ENCODE results near the gene MTUS2.

MTUS2 gene

DNA sequence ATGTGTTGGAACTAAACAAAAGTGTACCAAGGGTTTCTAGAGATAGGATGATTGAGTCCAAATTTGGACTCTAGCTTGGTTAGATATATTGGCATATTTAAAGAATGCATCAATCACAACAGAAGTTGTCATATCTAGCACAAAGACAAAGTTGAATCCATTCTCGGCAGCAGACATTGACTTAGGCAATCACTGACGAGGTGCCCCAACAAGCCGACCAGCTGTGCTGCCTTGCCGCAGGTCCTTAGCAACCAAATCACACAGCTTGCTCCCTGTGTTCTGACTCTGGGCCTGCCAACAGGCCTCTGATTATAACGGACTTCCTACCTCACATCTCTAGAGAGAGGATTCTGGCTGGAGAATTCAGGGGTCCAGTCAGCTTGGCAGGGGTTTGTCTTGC, 208.7 kb downstream of the MTUS2 start:
- DNase-seq (ENCODE audit: low spot score) = no peak

DNA sequence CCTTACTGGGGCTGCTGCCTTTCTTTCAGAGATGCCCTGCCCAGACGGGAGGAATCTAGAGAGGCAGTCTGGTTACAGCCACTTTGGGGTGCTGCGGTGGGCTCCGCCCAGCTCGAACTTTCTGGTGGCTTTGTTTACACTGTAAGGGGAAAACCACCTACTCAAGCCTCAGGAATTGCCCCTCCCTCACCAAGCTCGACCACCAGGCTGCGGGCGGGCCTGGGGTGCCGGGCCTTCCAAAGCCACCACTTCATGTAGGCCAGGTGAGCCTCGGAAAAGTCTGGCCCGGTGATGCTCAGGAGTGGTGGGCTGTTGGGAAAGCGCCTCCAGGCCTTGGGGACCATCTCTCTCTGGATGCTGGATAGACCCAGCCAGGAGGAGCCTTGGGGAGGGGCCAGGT, 218.6 kb downstream of the MTUS2 start:
- no peak for DNase-seq (ENCODE audit: low spot score)

DNA sequence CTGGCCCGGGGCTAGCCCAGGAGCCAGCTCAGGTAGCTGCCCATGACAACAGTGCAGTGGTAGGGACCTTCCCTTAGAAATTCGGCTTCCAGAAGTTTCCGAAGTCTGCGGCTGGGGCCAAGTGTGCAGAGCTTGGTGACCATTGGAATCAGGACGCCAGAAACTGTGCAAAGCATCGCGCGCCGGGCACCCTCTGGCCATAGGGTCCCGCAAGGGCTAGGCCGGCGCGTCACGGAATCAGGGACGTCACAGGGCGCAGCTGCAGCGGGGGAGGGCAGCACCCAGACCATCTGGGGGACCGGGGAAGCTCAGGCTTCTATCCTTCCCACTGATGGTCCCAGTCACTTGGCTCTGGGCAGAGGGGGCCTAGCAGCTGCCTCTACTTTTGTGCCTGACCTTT, 219.1 kb downstream of the MTUS2 start:
- no peak for DNase-seq (ENCODE audit: low spot score)

DNA sequence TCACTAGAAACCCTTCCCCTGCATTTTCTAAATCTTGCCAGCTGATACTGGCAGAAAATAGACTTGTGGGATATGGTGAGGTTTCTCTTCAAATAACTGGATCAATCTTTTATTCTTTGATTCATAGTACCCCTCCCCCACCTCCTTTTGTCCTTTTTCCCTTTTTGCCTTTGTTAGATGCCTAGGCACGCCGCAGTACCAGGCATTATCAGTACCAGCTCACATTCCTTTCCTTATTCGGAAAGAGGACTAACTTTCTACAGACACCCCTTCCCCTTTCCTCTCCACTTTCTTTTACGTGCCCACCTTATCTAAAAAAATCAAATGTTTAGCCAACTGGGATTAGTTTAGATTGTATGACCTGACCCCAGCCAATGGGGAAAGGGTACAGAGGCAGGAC, 226.4 kb downstream of the MTUS2 start:
- no peak for DNase-seq (ENCODE audit: low spot score)

DNA sequence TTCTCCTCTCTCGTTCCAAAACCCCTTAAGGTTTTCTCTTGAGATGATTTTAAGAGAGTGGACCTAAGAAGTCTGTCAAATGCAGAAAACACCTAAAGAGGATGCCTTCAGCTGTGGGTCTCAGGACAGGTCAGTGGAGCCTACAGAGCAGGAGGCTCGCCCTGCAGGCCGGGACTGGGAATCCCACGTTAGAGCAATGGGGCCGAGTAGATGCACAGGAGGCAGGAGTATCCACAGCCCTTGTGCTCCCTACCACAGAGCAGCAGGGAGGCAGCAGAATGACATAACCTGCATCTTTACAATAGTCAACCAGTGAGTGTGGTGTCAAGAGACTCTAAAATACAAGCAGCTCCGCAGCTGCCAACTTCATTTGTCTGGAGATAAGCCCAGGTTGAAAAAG, 229.4 kb downstream of the MTUS2 start:
- DNase-seq (ENCODE audit: low spot score) = no peak

DNA sequence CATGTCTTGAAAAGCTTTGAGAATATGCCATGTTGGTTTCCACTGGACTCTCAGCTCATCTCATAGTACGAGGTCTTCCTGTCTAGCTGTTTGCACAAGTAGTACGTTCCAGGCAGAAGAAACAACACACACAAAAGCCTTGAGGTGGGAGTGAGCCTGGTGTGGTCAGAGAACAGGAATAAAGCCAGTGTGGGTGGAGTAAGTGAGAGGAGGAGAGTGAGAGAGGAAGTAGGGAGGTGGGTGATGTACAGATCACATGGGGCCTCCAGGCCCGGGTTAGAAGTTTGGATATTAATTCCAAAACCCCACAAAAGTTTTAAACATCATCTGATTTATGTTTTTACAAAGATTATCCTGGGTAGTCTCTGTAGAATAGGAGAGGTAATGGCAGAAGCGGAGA, 230.6 kb downstream of the MTUS2 start:
- DNase-seq (ENCODE audit: low spot score) = no peak

DNA sequence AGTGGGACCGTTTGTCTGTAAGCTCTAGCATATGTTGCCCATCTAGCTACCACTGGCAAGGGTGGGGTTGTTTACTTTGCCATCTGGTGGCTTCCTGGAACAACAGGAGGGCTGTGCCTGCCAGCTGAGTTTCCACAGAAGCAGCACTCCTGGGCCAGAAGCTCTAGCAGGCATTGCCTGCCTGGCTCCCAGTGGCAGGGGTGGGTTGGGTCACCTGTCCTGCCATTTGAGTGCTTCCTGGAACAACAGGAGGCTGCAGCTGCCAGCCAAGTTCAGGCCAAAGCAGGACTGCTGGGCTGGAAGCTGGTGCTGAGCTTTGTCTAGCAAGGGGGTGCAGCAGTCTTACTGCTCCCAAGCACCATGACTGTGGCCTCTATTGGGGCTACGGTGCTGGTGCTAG, 239.7 kb downstream of the MTUS2 start:
- no peak for DNase-seq (ENCODE audit: low spot score)

DNA sequence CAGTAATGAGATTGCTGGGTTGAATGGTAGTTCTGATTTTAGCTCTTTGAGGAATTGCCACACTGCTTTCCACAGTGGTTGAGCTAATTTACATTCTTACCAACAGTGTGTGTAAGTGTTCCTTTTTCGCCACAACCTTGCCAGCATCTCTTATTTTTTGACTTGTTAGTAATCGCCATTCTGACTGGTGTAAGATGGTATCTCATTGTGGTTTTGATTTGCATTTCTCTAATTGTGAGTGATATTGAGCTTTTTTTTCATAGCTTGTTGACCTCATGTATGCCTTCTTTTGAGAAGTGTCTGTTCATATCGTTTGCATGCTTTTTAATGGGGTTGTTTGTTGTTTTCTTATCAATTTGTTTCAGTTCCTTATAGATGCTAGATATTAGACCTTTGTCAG, 245.0 kb downstream of the MTUS2 start:
- DNase-seq (ENCODE audit: low spot score) = no peak

DNA sequence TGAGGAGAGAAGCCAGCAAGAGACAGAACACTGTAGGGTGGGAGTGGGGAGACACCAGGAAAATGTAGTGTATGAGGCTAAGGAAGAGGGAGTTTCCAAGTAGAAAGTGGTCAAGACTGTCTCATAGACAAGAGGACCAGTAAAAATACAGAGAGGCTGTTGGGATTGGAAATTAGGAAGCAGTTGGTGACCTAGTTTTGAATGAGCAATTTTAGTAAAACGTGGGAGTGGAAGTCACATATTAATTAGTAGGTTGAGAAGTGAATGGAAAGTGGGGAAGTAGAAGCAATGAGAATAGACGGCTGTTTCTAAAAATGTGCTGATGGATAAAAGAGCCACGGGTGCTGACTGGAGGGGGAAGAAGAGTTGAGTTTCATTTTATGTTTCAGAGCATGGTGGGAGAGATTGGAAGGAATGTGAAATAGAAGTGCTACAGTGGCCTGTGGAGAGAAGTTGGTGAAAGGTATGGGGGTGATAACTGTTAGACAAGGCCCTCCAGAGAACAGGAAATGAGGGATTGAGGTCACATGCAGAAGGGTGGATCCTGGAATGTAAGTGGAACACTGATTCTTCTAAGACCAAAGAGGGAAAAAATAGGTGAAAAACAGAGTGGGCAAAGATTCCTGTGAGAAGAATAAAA, 247.3 kb downstream of the MTUS2 start:
- DNase-seq (ENCODE audit: low spot score) = no peak

DNA sequence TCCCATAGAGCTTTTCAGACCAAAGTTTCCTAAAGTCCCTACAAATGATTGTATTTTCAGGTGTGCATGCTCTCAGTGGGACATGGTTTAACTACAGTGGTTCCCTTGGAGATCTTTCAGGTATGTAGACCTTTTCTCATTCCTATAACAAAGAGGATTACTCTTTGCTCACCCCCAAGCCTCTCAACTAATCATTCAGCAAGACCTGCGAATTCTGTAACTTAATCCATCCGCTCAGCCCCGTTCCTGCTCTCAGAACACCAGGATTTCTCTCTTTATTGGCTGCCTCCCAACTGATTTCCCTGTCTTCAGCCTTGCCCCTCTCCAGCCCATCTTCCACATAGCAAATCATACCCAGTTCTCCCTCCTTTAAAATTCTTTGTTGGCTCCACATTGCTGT, 253.6 kb downstream of the MTUS2 start:
- DNase-seq (ENCODE audit: low spot score) = no peak

DNA sequence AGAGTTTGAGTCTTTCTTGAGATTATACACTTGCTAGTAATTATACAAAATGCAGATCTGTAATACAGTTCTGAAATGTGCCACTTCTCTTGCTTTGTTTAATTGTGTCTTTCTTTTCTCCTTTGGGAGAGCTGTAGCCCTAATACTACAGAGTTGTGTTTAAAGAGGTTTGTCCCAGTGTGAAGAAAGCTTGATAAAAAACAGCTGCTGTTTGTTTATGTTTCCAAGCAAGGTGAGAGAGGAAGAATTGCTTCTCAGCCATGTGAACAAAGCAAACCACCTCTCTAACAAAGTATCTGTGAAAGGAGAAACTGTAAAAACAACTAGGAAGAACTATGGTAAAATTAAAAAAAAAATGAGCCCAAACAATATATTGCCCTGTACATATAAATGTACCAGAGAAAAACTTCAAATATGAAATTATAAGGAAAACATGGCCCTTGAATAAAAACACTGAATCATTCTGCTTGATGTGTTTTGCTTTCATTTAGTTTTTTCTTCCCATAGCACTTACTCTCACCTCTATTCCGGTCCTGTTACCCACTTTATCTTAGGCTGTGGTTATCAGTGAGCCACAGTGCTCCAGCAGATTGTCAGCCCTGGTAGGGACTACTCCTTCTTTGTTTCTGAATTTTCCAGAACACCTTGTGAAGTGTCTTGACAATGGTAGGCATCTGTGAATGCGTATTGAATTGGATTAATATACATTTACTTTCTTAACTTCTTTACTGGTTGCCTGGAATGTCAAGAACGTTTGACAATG, 257.1 kb downstream of the MTUS2 start:
- DNase-seq (ENCODE audit: low spot score) = no peak

DNA sequence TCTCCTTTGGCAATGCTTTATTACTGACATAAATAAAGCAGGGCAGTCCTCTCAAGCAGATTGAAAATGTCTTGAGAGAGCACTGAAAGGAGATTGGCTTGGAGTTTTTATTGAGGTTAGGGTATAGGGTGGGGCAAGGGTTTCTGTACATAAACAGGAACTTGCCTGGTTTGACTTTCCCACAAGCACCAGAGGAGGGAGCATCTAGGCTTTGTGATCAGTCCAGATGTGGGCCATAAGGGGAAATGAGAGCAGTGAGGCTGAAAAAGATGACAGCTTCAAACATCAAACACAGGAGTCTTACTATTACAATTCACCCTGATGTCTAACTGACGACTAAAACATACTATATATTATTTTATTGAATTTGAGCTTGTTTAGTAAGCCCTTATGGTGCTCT, 260.9 kb downstream of the MTUS2 start:
- no peak for DNase-seq (ENCODE audit: low spot score)

DNA sequence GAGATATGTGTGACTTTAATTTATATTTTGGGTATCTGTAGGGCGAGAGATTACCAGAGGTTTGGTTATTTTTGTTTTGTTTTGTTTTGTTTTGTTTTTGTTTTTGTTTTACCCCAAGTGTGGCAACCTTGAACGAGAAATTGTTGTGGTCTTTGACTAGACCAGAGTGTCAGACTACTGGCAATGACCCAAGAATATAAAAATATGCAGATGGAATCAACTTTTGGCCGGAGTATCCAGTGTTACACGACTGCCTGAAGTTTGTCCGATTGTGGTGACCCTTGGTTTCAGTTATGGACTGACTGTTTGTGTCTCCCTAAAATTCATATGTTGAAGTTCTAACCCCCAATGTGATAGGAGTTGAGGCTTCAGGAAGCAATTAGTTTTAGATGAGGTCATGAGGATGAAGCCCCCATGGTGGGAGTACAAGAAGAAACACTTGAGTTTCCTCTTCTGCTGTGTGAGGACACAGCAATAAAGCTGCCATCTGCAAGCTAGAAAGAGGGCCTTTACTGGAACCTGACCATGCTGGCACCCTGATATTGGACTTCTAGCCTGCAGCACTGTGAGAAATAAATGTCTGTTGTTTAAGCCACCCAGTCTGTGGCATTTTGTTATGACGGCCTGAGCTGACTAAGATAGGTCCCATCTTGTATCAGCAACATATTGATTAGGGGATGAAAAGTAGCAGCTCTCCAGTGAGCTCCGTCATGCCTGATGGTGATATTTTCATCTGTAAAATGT, 261.7 kb downstream of the MTUS2 start:
- DNase-seq (ENCODE audit: low spot score) = no peak

DNA sequence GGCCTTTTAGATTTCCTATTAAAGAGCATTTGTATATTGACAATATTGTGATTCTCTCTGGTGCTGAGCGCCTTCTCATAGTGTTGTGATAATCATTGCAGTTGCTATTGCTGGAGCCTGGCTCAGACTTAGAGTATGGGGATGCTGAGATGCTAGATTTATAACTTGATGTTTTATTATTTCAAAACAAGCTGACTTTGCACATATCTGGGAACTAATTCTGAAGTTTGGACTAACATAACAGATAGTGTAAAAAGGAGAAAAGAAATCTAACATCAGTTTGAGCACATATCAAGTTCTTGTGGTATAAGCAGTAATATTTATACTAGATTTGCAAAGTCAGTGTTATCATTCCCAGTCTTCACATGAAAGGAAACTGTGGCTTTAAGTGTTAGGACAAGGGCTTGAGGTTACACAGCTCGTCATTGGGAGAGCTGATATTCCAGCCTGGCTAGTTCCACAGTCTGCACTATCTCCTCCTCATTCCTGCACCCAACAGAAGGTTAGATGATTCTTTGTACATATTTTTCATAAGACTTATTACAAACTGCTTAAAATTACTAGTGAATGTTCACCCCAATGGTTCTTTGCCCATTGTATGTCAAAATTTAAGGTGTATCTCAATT, 279.8 kb downstream of the MTUS2 start:
- no peak for DNase-seq (ENCODE audit: low spot score)

DNA sequence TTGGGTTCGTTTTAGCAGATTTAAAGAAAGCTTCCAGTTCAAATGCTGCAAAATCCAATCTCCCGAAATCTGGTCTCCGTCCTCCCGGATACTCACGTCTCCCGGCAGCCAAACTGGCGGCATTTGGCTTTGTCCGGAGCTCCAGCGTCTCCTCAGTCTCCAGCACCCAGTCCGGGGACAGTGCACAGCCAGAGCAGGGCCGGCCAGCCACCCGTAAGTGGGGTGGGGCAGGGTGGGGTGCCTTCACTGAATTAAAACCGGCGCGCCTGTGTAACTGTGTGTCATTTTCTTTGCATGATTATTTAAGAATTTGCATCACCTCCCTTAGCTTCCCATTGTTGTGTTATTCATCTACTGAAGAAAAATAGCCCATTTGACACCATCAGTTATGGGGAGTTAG, 280.6 kb downstream of the MTUS2 start:
- no peak for DNase-seq (ENCODE audit: low spot score)

DNA sequence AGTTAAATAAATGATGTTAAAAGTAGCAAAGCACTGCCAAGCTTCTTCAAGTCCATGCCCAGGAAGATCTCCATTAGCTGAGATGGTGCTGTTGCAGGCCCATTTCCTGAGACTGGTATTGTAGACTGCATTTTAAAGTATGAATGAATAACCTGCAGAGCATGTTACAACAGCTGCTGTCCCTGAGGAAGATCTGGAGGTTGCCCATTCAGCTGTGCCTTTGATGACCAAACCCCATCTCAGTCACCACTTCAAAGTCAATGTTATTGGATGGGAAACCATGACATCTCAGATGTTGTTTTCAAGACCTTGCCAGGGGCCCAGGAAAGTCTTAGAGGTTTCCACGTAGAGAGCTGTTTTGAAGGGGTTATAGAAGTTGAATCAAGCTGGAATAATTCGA, 281.3 kb downstream of the MTUS2 start:
- no peak for DNase-seq (ENCODE audit: low spot score)

DNA sequence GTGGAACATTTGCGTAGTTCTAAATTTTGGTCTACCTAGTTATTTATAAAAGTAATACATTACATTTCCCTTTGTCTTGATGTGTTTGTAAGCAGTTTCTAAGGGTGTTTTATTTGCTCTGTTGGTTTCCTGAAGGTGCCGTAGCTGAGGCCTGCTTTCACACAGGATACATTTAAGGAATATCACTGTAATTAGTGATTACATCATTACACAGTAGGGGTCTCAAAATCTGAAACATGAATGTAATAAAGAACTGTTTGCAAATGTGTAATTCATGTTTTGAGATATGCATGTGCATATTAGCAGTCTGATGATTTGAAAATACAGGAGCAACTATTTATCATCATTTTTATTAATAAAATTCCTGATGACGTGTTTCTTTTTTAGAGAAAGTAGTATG, 281.8 kb downstream of the MTUS2 start:
- DNase-seq (ENCODE audit: low spot score) = no peak

DNA sequence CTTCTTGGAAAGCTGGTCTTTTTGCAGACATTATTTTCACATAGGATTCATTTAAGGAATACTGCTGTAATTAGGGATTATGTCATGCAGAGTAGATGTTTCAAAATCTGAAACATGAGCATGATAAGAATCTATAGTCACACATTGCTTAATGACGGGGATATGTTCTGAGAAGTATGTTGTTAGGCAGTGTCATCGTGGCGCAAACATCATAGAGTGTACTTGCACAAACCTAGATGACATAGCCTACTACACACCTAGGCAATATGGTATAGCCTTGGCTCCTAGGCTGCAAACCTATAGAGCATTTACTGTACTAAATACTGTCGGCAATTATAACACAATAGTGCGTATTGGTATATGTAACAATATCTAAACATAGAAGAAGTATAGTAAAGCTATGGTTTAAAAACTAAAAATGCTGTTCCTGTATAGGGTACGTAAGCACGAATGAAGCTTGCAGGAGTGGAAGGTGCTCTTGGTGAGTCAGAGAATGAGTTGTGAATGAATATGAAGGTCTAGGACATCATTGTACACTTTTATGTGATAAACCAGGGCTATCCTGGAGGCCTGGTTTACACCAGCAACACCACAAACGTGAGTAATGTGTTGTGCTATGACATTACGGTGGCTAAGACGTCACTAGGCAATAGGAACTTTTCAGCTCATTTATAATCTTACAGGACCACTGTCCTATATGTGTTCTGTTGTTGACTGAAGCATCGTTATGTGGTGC, 283.1 kb downstream of the MTUS2 start:
- no peak for DNase-seq (ENCODE audit: low spot score)

DNA sequence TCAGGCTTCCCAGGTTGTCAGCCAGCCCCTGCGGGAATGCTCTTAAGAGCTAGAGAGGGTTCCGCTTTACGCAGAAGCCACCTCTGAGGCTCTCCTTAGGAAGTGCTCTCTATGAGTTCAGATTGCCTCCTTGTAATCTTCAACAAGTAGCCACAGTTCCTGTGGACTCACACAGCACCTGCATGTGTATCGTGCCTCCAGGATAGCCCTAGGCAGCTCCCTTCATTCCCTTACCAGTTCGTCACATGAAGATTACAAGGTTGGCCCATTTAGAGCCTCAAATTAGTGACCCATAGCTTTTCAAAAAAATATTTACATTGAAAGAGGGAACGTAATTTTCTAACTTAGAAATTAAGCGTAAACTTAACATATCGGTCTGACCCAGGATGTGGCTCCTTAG, 284.3 kb downstream of the MTUS2 start:
- DNase-seq (ENCODE audit: low spot score) = no peak

DNA sequence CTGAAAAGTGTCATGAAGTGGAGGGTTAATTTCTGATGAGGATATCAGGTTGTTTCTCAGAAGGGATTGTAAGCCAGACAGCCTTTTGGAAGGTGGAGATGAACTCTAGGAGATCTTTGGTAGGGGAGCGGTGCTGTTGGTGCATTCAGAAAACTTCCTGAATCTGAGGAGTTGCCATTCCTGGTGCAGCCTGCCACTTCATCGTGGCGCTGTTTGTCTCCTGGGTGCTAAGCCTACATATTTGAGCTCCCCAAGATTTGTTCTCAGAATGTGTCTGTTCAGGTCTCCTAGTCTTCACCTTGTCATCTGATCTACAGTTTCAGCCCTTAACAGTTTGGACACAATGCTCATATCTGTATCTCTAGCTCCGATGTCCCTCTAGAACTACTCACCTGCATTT, 285.6 kb downstream of the MTUS2 start:
- no peak for DNase-seq (ENCODE audit: low spot score)

DNA sequence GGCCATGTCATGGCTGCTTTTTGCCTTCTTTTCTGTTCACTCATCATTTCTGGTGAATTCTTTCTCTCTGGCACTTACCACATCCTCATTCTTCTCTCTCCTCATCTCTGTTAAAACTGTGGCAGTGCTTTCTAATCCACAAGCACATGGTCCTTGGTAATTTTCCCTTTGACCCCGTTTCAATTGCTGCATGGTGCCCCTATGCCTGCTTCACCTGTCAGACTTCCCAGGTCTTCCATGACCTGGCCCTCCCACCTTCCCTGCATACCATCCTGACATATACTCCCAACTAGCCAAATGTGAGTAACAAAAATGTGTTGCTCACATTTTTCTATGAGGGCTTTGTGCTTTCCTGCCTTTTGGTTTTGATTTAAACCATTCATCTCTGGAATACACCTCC, 286.5 kb downstream of the MTUS2 start:
- DNase-seq (ENCODE audit: low spot score) = no peak

DNA sequence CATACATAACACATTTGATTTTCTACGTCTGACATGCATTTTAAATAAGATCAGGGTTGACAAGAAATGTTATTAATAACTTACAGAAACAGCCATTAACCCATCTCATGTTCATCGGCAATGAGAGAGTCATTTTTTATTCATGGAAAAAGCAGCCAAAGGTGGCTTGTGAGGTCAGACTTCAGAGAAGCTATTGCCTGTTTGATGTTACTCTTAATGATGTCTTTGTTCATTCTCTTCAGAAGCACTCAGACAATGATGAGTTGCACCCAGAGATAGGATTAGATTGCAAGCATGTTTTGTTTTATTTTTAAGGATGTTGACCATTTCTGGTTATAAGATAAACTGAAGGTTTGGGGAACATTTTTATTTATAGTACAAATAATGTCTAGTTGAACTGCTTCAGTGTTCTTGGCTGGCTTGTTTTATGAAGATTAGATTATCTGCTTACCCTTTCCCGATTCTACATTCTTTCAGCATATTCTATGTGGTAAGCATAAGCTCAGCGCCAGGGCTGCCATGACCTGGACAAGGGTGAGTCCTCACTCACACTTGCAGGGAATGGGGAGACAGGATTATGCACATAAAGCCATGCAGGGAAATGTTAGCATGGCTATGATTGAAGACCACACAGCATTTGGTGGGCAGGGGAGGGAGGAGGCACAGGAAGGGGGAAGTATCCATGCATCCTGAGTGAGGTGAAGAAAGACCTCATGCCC, 288.1 kb downstream of the MTUS2 start:
- no peak for DNase-seq (ENCODE audit: low spot score)
